ENCODE measurements around the gene PDE1A. TPM values are rescaled to one million over a fixed set of nuclear protein-coding genes. Genes with fewer than 3 reads are reported as not detected.
A peak's percentile ranks its signal among the peaks of the same experiment; 100 is the strongest.
"Not testable (repeated sequence)": the region's sequence is repeated elsewhere in the genome, so short reads cannot be mapped to it uniquely, and the experiment has no call there.

Gene PDE1A
- total RNA-seq, 1 experiment from 2014 or later, result 10.9 TPM

- no peak for DNase-seq (ENCODE audit: low spot score)
- in situ Hi-C loops (cut with HindIII; ENCODE audit: low sequenced_read_pairs), result no loop called here
Measured at GRCh38 chr2:182300608-182301007, 126.2 kb downstream of the PDE1A start.

GRCh38 chr2:182299632-182300031, 127.2 kb downstream of the PDE1A start:
- DNase-seq (ENCODE audit: low spot score), result no peak
- in situ Hi-C loops (cut with HindIII; ENCODE audit: low sequenced_read_pairs), result no loop called here

- peak; percentile 65 for DNase-seq (ENCODE audit: low spot score)
- in situ Hi-C loops (cut with HindIII; ENCODE audit: low sequenced_read_pairs), result no loop called here
Measured at GRCh38 chr2:182298456-182298855, 128.4 kb downstream of the PDE1A start.

- in situ Hi-C loops (cut with HindIII; ENCODE audit: low sequenced_read_pairs), result no loop called here
- no peak for DNase-seq (ENCODE audit: low spot score)
Measured at GRCh38 chr2:182291296-182291695, 135.5 kb downstream of the PDE1A start.

GRCh38 chr2:182283512-182283911, 143.3 kb downstream of the PDE1A start:
- DNase-seq (ENCODE audit: low spot score), result no peak
- in situ Hi-C loops (cut with HindIII; ENCODE audit: low sequenced_read_pairs), result no loop called here

- in situ Hi-C loops (cut with HindIII; ENCODE audit: low sequenced_read_pairs), result no loop called here
- no peak for DNase-seq (ENCODE audit: low spot score)
Measured at GRCh38 chr2:182281276-182281675, 145.6 kb downstream of the PDE1A start.

GRCh38 chr2:182280118-182280517, 146.7 kb downstream of the PDE1A start:
- in situ Hi-C loops (cut with HindIII; ENCODE audit: low sequenced_read_pairs), result no loop called here
- DNase-seq (ENCODE audit: low spot score), result peak; percentile 59

- DNase-seq (ENCODE audit: low spot score); in situ Hi-C loops (cut with HindIII; ENCODE audit: low sequenced_read_pairs): not testable (repeated sequence)
Measured at GRCh38 chr2:182276662-182277061, 150.2 kb downstream of the PDE1A start.

GRCh38 chr2:182267971-182268370, 158.9 kb downstream of the PDE1A start:
- peak; percentile 65 for DNase-seq (ENCODE audit: low spot score)

GRCh38 chr2:182266909-182267308, 159.9 kb downstream of the PDE1A start:
- DNase-seq (ENCODE audit: low spot score), result no peak
- in situ Hi-C loops (cut with HindIII; ENCODE audit: low sequenced_read_pairs), result no loop called here

More at GRCh38 chr2:182267971-182268370, 158.9 kb downstream of the PDE1A start:
- in situ Hi-C loops (cut with HindIII; ENCODE audit: low sequenced_read_pairs), result no loop called here

GRCh38 chr2:182265718-182266117, 161.1 kb downstream of the PDE1A start:
- in situ Hi-C loops (cut with HindIII; ENCODE audit: low sequenced_read_pairs), result no loop called here
- DNase-seq (ENCODE audit: low spot score), result no peak

GRCh38 chr2:182261860-182262387, 164.9 kb downstream of the PDE1A start:
- DNase-seq (ENCODE audit: low spot score), result no peak
- in situ Hi-C loops (cut with HindIII; ENCODE audit: low sequenced_read_pairs), result no loop called here

GRCh38 chr2:182259629-182260150, 167.1 kb downstream of the PDE1A start:
- in situ Hi-C loops (cut with HindIII; ENCODE audit: low sequenced_read_pairs), result no loop called here

GRCh38 chr2:182252534-182252933, 174.3 kb downstream of the PDE1A start:
- DNase-seq (ENCODE audit: low spot score), result no peak
- in situ Hi-C loops (cut with HindIII; ENCODE audit: low sequenced_read_pairs), result no loop called here

More at GRCh38 chr2:182259629-182260150, 167.1 kb downstream of the PDE1A start:
- DNase-seq (ENCODE audit: low spot score), result no peak

GRCh38 chr2:182248898-182249297, 177.9 kb downstream of the PDE1A start:
- in situ Hi-C loops (cut with HindIII; ENCODE audit: low sequenced_read_pairs), result no loop called here
- no peak for DNase-seq (ENCODE audit: low spot score)

GRCh38 chr2:182248362-182248761, 178.5 kb downstream of the PDE1A start:
- in situ Hi-C loops (cut with HindIII; ENCODE audit: low sequenced_read_pairs), result no loop called here
- no peak for DNase-seq (ENCODE audit: low spot score)

- DNase-seq (ENCODE audit: low spot score), result no peak
- in situ Hi-C loops (cut with HindIII; ENCODE audit: low sequenced_read_pairs), result no loop called here
Measured at GRCh38 chr2:182247831-182248230, 179.0 kb downstream of the PDE1A start.

GRCh38 chr2:182245963-182246362, 180.9 kb downstream of the PDE1A start:
- in situ Hi-C loops (cut with HindIII; ENCODE audit: low sequenced_read_pairs), result no loop called here
- DNase-seq (ENCODE audit: low spot score), result no peak

- in situ Hi-C loops (cut with HindIII; ENCODE audit: low sequenced_read_pairs), result no loop called here
- peak; percentile 65 for DNase-seq (ENCODE audit: low spot score)
Measured at GRCh38 chr2:182242609-182243008, 184.2 kb downstream of the PDE1A start.

GRCh38 chr2:182241936-182242335, 184.9 kb downstream of the PDE1A start:
- in situ Hi-C loops (cut with HindIII; ENCODE audit: low sequenced_read_pairs), result no loop called here

GRCh38 chr2:182240862-182241371, 185.9 kb downstream of the PDE1A start:
- peak; percentile 66 for DNase-seq (ENCODE audit: low spot score)
- in situ Hi-C loops (cut with HindIII; ENCODE audit: low sequenced_read_pairs), result no loop called here

More at GRCh38 chr2:182241936-182242335, 184.9 kb downstream of the PDE1A start:
- DNase-seq (ENCODE audit: low spot score), result peak; percentile 56

All from G401 (cell line).